ENCODE results near the gene GCH1.

The GCH1 gene

DNA sequence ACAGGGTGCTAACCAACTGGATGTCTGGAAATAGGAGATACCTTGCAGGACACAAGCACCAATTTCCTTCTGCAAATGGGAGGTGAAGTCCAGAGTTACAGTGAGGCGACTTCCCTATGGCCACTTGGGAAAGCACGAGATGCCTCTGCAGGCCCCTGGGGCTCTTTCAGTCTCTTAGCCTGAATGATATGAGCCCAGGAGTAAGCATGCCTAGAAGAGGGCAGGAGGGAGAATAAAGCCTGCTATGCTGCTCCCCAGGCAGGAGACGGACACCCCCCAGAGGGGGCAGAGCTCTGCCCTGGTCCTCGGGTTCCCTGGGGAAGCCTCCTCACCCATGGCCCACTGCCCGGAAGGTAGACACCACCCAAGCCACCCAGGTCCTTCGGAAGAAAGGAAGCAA is 105.1 kb downstream of the GCH1 start:
- DNase-seq (ENCODE audit: low read depth) = no peak

DNA sequence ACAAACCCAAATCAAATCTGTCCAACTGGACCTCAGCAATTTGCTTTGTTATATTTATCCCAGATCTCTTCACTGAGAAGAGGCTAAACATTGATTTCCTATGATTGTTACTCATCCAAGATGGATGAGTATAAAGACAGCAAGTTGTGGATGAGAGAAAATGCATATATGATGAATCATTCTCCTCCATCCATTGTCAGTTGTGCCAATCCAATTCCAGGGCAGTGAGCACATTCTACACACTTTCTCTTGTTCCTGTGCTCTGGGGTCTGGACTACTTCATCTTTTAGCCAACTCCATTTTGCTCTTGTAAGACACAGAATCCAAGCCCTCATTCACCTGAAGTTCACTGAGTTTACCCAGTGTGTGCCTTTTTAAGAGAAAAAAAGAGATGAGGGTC is 105.7 kb downstream of the GCH1 start:
- DNase-seq (ENCODE audit: low read depth) = no peak

- DNase-seq (ENCODE audit: low read depth) = no peak
Measured at GRCh38 chr14:54794796-54795195, 107.8 kb downstream of the GCH1 start.

DNA sequence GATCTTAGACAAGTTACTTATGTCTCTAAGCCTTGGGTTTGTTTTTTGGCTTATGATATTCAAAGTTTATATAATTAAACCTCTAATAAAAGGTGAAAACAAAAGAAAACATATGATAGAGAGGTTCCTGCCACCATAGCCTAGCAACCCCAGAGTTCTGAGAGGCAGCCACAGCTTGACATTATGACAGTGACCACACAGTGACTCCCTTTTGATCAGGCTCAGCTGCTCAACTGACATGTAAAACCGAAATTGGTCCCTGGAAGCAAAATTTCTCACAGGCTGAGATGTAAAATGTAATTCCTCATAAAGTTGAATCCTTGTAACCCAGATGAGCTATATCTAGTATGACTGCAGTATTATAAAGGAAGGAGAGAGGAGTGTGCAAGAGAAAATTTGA is 108.5 kb downstream of the GCH1 start:
- DNase-seq (ENCODE audit: low read depth) = no peak

- no peak for DNase-seq (ENCODE audit: low read depth)
Measured at GRCh38 chr14:54792288-54792687, 110.3 kb downstream of the GCH1 start.
